AG04450 (cell line): Measurements from ENCODE around the gene NBDY. TPM values are rescaled to one million over a fixed set of nuclear protein-coding genes. Genes with fewer than 3 reads are reported as not detected.
"Not testable (repeated sequence)": the region's sequence is repeated elsewhere in the genome, so short reads cannot be mapped to it uniquely, and the experiment has no call there.

Source experiments
- CTCF ChIA-PET: fragments of 300-600, 350-600 bp; formaldehyde crosslinking; extraction: SDS; loops from one replicate; lab custom pipeline; 2022; ENCODE audit warnings: antibody characterized with exemption, inconsistent platforms; lab: Charles Lee
- POLR2A ChIA-PET: fragments of 350-600 bp; formaldehyde crosslinking; extraction: SDS; loops from one replicate; lab custom pipeline; 2021; ENCODE audit warnings: antibody characterized with exemption, inconsistent platforms; lab: Yijun Ruan, JAX
- DNase-seq: peaks from one replicate; pipeline ENCODE4 v3.0.0-alpha.2; 2011; ENCODE audit warnings: low read depth, low spot score
- H3K27ac ChIP-seq: one replicate; pipeline ENCODE4 v1.5.1; 2012; ENCODE audit warnings: low read depth, low read length, control low read depth
- H3K27me3 ChIP-seq: one replicate; pipeline ENCODE4 v1.6.0; 2012; ENCODE audit warnings: low read length; ENCODE audit not compliant: control insufficient read depth, insufficient read depth
- H3K4me3 ChIP-seq: 2 replicates; pipeline ENCODE4 v1.5.1; 2011; ENCODE audit warnings: mild to moderate bottlenecking, low read depth, low read length, control low read depth
- H3K9me3 ChIP-seq: 2 replicates; pipeline ENCODE4 v1.5.1; 2012; ENCODE audit warnings: low read length; ENCODE audit not compliant: control insufficient read depth, insufficient read depth
- CTCF ChIP-seq: IDR thresholded peaks from 2 replicates; pipeline ENCODE4 v1.5.1; 2011; ENCODE audit warnings: low read depth, low read length, control low read depth, inconsistent platforms
- polyA minus RNA-seq: library from RNA; depleted of rRNA, polyadenylated mRNA; stranded (reverse); fragments of >200 nt; gene quantifications from 2 replicates; pipeline ENCODE4 v1.2.3, GENCODE V29; 2011; rRNA and poly(A)+ RNA removed
- polyA plus RNA-seq: library from polyadenylated mRNA; depleted of rRNA; stranded (reverse); fragments of >200 nt; gene quantifications from 2 replicates; pipeline ENCODE4 v1.2.3, GENCODE V29; 2011; rRNA removed

The NBDY gene, protein sequence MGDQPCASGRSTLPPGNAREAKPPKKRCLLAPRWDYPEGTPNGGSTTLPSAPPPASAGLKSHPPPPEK
- polyA plus RNA-seq (51.7 and 54.9 TPM in 2 replicates), polyA minus RNA-seq (21.2 and 28.1 TPM in 2 replicates)

GRCh38 chrX:56729152-56729850, at the start of gene NBDY:
Gene NBDY (plus strand): TSS chrX:56729243. CDS start chrX:56729354, 111 bp downstream.
- peak within 1 kb of the TSS; percentile 72 for H3K4me3 ChIP-seq
- no peak for DNase-seq
- H3K27me3 ChIP-seq = no peaks in the 10 kb centered on the region
- no peak for TF ChIP-seq CTCF
- ChIA-PET POLR2A (no interaction called here), CTCF (interaction anchor here (1.1 to 2.0 kb wide), 2 partner anchors 249 to 1012 kb away, joined by 3 to 5 read pairs; partner anchors contain the start of gene RRAGB)
- no peaks in the 10 kb centered on the region for H3K9me3 ChIP-seq
- H3K27ac ChIP-seq = peak within 1 kb of the TSS; percentile 61

- H3K27me3 ChIP-seq, H3K9me3 ChIP-seq, DNase-seq, POLR2A ChIA-PET, H3K27ac ChIP-seq, H3K4me3 ChIP-seq, CTCF ChIA-PET: not testable (repeated sequence)
Measured at GRCh38 chrX:56704530-56704929, 24.5 kb upstream of the NBDY start.

- Histone ChIP-seq H3K4me3 (no peak overlapping the region), H3K27ac (no peak overlapping the region), H3K9me3 (no peaks in the 10 kb centered on the region), H3K27me3 (no peaks in the 10 kb centered on the region)
- CTCF ChIA-PET = interaction anchor here (0.6 to 3.0 kb wide), 8 partner anchors 9 to 445 kb away, joined by 3 to 34 read pairs (median 3); no protein-coding TSS in a partner anchor
- TF ChIP-seq CTCF = peak; percentile 62
- POLR2A ChIA-PET = no interaction called here
- peak; percentile 6 for DNase-seq
Measured at GRCh38 chrX:56726605-56727004, 2.4 kb upstream of the NBDY start.

GRCh38 chrX:56727531-56727930, 1.5 kb upstream of the NBDY start:
- H3K27ac ChIP-seq = no peak overlapping the region
- H3K27me3 ChIP-seq = no peaks in the 10 kb centered on the region
- H3K9me3 ChIP-seq = no peaks in the 10 kb centered on the region
- H3K4me3 ChIP-seq = no peak overlapping the region
- TF ChIP-seq CTCF = no peak
- DNase-seq = no peak
- ChIA-PET POLR2A (no interaction called here), CTCF (interaction anchor here (0.6 to 3.0 kb wide), 9 partner anchors 20 to 1617 kb away, joined by 3 to 34 read pairs (median 4); partner anchors contain the start of gene RRAGB)

- Histone ChIP-seq H3K27ac (no peak overlapping the region), H3K27me3 (no peaks in the 10 kb centered on the region), H3K4me3 (peak overlapping the region; percentile 72; the same call in 1 of the 2 replicates), H3K9me3 (no peaks in the 10 kb centered on the region)
- ChIA-PET POLR2A (no interaction called here), CTCF (interaction anchor here (0.9 to 3.0 kb wide), 4 partner anchors 250 to 1594 kb away, joined by 3 to 34 read pairs (median 4); partner anchors contain the start of gene RRAGB)
- no peak for TF ChIP-seq CTCF
- no peak for DNase-seq
Measured at GRCh38 chrX:56728321-56728720, 722 bp upstream of the NBDY start.
